ENCODE results near the gene GALNT5.

Gene GALNT5

GRCh38 chr2:157355618-157356017, 98.1 kb downstream of the GALNT5 start:
- no peak for DNase-seq (ENCODE audit: extremely low read depth, low read depth)

GRCh38 chr2:157359628-157360027, 102.1 kb downstream of the GALNT5 start:
- DNase-seq (ENCODE audit: extremely low read depth, low read depth), result no peak
- no peak for TF ChIP-seq CTCF (IDR thresholded peaks at IDR 0.05; ENCODE audit: low read depth, low read length)

More at GRCh38 chr2:157355618-157356017, 98.1 kb downstream of the GALNT5 start:
- TF ChIP-seq CTCF (IDR thresholded peaks at IDR 0.05; ENCODE audit: low read depth, low read length), result no peak

GRCh38 chr2:157361526-157361925, 104.0 kb downstream of the GALNT5 start:
- TF ChIP-seq CTCF (IDR thresholded peaks at IDR 0.05; ENCODE audit: low read depth, low read length), result no peak
- DNase-seq (ENCODE audit: extremely low read depth, low read depth), result no peak

- no peak for TF ChIP-seq CTCF (IDR thresholded peaks at IDR 0.05; ENCODE audit: low read depth, low read length)
Measured at GRCh38 chr2:157362627-157363026, 105.1 kb downstream of the GALNT5 start.

GRCh38 chr2:157363612-157364101, 106.2 kb downstream of the GALNT5 start:
- TF ChIP-seq CTCF (IDR thresholded peaks at IDR 0.05; ENCODE audit: low read depth, low read length), result no peak
- DNase-seq (ENCODE audit: extremely low read depth, low read depth), result no peak

More at GRCh38 chr2:157362627-157363026, 105.1 kb downstream of the GALNT5 start:
- DNase-seq (ENCODE audit: extremely low read depth, low read depth), result no peak
